ENCODE data around the gene ACADL.

The ACADL gene

DNA sequence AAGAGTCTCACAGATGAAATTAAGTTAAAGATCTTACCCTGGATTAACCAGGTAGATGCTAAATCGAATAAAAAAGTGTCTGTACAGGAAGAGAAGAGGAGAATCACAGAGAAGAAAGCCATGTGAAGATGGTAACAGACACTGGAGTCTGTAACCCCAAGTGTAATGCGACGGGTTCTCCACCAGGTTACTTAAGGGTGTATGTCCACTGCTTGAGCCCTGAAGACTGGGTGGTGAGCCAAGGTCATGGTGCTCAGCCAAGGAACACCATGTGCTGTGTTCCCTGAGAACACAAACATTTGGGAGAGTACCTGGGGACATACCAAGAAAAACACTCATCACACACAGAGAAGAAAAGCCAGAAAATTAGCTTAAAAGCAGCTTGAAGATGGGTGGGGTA, 8.2 kb upstream of the ACADL start:
- in situ Hi-C loops (cut with HindIII; ENCODE audit: low pct_ligation_motif_present, low sequenced_read_pairs) = no loop called here
- H3K36me3 ChIP-seq (replicated peaks) = no peaks in the 10 kb centered on the region
- no peaks in the 10 kb centered on the region for H3K27me3 ChIP-seq (replicated peaks)
- TF ChIP-seq, protein P1, sequence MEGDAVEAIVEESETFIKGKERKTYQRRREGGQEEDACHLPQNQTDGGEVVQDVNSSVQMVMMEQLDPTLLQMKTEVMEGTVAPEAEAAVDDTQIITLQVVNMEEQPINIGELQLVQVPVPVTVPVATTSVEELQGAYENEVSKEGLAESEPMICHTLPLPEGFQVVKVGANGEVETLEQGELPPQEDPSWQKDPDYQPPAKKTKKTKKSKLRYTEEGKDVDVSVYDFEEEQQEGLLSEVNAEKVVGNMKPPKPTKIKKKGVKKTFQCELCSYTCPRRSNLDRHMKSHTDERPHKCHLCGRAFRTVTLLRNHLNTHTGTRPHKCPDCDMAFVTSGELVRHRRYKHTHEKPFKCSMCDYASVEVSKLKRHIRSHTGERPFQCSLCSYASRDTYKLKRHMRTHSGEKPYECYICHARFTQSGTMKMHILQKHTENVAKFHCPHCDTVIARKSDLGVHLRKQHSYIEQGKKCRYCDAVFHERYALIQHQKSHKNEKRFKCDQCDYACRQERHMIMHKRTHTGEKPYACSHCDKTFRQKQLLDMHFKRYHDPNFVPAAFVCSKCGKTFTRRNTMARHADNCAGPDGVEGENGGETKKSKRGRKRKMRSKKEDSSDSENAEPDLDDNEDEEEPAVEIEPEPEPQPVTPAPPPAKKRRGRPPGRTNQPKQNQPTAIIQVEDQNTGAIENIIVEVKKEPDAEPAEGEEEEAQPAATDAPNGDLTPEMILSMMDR (IDR thresholded peaks at IDR 0.05; ENCODE audit: low read depth, low read length, missing control alignments) = no peak
- H3K4me3 ChIP-seq (ENCODE audit: low read depth, low read length) = no peak overlapping the region
- no peak overlapping the region for H3K27ac ChIP-seq
- DNase-seq = no peak

DNA sequence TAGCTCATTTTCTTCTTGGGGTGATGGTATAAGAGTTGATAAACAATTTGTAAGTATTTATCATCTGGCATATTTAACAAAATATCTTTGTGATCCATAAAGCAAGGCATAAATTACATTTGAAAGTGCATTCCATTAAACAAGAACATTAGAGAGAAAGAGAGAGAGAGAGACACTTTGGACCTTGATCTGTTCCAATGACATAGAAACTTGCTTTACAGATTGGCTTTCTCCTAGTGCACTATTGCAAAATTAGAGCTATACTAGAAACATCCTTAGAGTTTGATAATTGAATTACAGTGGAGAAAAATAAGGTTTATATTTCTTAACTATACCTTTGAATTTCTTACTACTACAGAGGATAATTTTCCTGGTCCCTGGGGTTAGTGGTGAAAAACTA, 5.7 kb upstream of the ACADL start:
- no peak overlapping the region for H3K4me3 ChIP-seq (ENCODE audit: low read depth, low read length)
- H3K27ac ChIP-seq = no peak overlapping the region
- H3K27me3 ChIP-seq (replicated peaks) = no peaks in the 10 kb centered on the region
- no peaks in the 10 kb centered on the region for H3K36me3 ChIP-seq (replicated peaks)
- in situ Hi-C loops (cut with HindIII; ENCODE audit: low pct_ligation_motif_present, low sequenced_read_pairs) = no loop called here
- DNase-seq = no peak
- TF ChIP-seq, protein P1 (IDR thresholded peaks at IDR 0.05; ENCODE audit: low read depth, low read length, missing control alignments) = no peak

- TF ChIP-seq, protein P1 (IDR thresholded peaks at IDR 0.05; ENCODE audit: low read depth, low read length, missing control alignments) = no peak
- H3K27me3 ChIP-seq (replicated peaks) = no peaks in the 10 kb centered on the region
- H3K4me3 ChIP-seq (ENCODE audit: low read depth, low read length) = no peak overlapping the region
- H3K27ac ChIP-seq = no peak overlapping the region
- DNase-seq = no peak
- H3K36me3 ChIP-seq (replicated peaks) = no peaks in the 10 kb centered on the region
- in situ Hi-C loops (cut with HindIII; ENCODE audit: low pct_ligation_motif_present, low sequenced_read_pairs) = no loop called here
Measured at GRCh38 chr2:210230518-210230917, 5.3 kb upstream of the ACADL start.

- Histone ChIP-seq H3K36me3 (replicated peaks) (no peaks in the 10 kb centered on the region), H3K27ac (no peak overlapping the region), H3K4me3 (ENCODE audit: low read depth, low read length) (no peak overlapping the region), H3K27me3 (replicated peaks) (peaks cover 9% of the 10 kb centered on the region)
- DNase-seq = no peak
- in situ Hi-C loops (cut with HindIII; ENCODE audit: low pct_ligation_motif_present, low sequenced_read_pairs) = no loop called here
- TF ChIP-seq, protein P1 (IDR thresholded peaks at IDR 0.05; ENCODE audit: low read depth, low read length, missing control alignments) = no peak
Measured at GRCh38 chr2:210228586-210228985, 3.3 kb upstream of the ACADL start.

- no peak overlapping the region for H3K4me3 ChIP-seq (ENCODE audit: low read depth, low read length)
- TF ChIP-seq, protein P1 (IDR thresholded peaks at IDR 0.05; ENCODE audit: low read depth, low read length, missing control alignments) = no peak
- no peaks in the 10 kb centered on the region for H3K36me3 ChIP-seq (replicated peaks)
- no peak overlapping the region for H3K27ac ChIP-seq
- no peak for DNase-seq
- peaks cover 9% of the 10 kb centered on the region for H3K27me3 ChIP-seq (replicated peaks)
- in situ Hi-C loops (cut with HindIII; ENCODE audit: low pct_ligation_motif_present, low sequenced_read_pairs) = no loop called here
Measured at GRCh38 chr2:210227290-210228088, 2.2 kb upstream of the ACADL start.

DNA sequence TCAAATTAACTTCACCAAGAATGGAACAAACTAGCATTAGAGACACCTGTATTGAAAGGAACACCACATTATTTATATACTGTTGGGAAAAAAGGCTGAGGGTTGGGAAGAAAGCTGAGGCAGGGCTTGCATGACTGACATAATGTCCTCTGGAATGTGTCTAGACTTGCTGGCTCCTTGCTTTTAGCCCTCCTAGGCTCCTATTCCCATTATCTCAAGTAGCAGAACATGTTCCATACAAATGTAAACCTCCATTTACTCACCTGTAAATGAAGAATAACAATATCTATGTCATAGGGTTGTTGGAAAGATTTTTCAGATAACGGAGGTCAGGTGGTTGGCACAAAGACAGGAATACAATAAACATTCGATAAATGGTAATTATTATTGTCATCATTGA, 976 bp upstream of the ACADL start:
- Histone ChIP-seq H3K27me3 (replicated peaks) (peaks cover 9% of the 10 kb centered on the region), H3K36me3 (replicated peaks) (no peaks in the 10 kb centered on the region), H3K4me3 (ENCODE audit: low read depth, low read length) (no peak overlapping the region), H3K27ac (no peak overlapping the region)
- DNase-seq = no peak
- TF ChIP-seq, protein P1 (IDR thresholded peaks at IDR 0.05; ENCODE audit: low read depth, low read length, missing control alignments) = no peak
- in situ Hi-C loops (cut with HindIII; ENCODE audit: low pct_ligation_motif_present, low sequenced_read_pairs) = no loop called here
